K562 (cell line): Measurements from ENCODE around the gene P3H4. TPM values are rescaled to one million over a fixed set of nuclear protein-coding genes. Genes with fewer than 3 reads are reported as not detected.

Experiments
- ATAC-seq: fragments of 200-7000 bp; cut with Tn5 transposase; 3 replicates; pipeline ENCODE4 v1.9.1; 2020; ENCODE audit warnings: moderate library complexity
- BruUV-seq: library from RNA; stranded (reverse); fragments of 400-500 nt; replicated peaks from 2 replicates; lab custom pipeline; 2021; lab: Mats Ljungman, UMichigan
- CTCF ChIA-PET: fragments of 300-600 bp; formaldehyde crosslinking; extraction: SDS; loops from one replicate; lab custom pipeline; 2021; ENCODE audit warnings: low intra/inter-chr PET ratio; lab: Yijun Ruan, JAX
- POLR2A ChIA-PET: fragments of 300-600, 350-650 bp; sonication (Branson Sonifier 250); formaldehyde crosslinking; extraction: SDS; loops from one replicate; lab custom pipeline; 2021; ENCODE audit warnings: antibody characterized with exemption, inconsistent platforms; lab: Yijun Ruan, JAX
- DNase-seq, 4 experiments: peaks; one replicate each; pipeline versions ENCODE4 v3.0.0 to v3.0.0-alpha.2; 2011 to 2018; ENCODE audit warnings: low spot score in 3 of 4, mixed read lengths in 3 of 4; ENCODE audit errors: extremely low read depth in 1 of 4
- FAIRE-seq: peaks from 2 replicates; lab custom pipeline; 2011; peaks lifted over from hg19 to GRCh38; lab: Jason Lieb, UNC
- H2AFZ ChIP-seq: 2 replicates; pipeline ENCODE4 v1.6.0; 2011; ENCODE audit warnings: low read depth, low read length, control low read depth, inconsistent platforms
- H3K27ac ChIP-seq: fragments of 200-600 bp; 3 replicates; pipeline ENCODE4 v1.8.0; 2011; ENCODE audit warnings: low read depth, mild to moderate bottlenecking, control low read depth, inconsistent platforms, low read length, moderate library complexity, mixed read lengths; ENCODE audit errors: extremely low read depth
- H3K27me3 ChIP-seq, 2 experiments: fragments of 300-600 bp in 1 of 2; 2 replicates in 1 of 2; 3 replicates in 1 of 2; pipeline versions ENCODE4 v1.6.0 to v1.8.0; 2011; ENCODE audit warnings: inconsistent platforms in 2 of 2, low read length in 2 of 2, mild to moderate bottlenecking in 1 of 2, mixed read lengths in 1 of 2, moderate library complexity in 1 of 2; ENCODE audit not compliant: control insufficient read depth in 2 of 2, insufficient read depth in 2 of 2
- H3K36me3 ChIP-seq: fragments of 300-600 bp; 3 replicates; pipeline ENCODE4 v1.8.0; 2011; ENCODE audit warnings: mild to moderate bottlenecking, low read length, inconsistent platforms; ENCODE audit not compliant: control insufficient read depth, insufficient read depth
- H3K4me1 ChIP-seq, 2 experiments: fragments of 200-600 bp in 1 of 2; replicated peaks in 1 of 2; 2 replicates in 1 of 2; 3 replicates in 1 of 2; pipeline versions ENCODE4 v1.5.1 to v1.8.0; 2011; ENCODE audit warnings: inconsistent platforms in 2 of 2, low read length in 2 of 2, mild to moderate bottlenecking in 1 of 2, mixed read lengths in 1 of 2, moderate library complexity in 1 of 2; ENCODE audit not compliant: control insufficient read depth in 2 of 2, insufficient read depth in 2 of 2
- H3K4me2 ChIP-seq: 2 replicates; pipeline ENCODE4 v1.6.1; 2011; ENCODE audit warnings: low read length, control low read depth, inconsistent platforms, mixed read lengths; ENCODE audit not compliant: insufficient read depth
- H3K4me3 ChIP-seq: fragments of 200-600 bp; sonication (generic), shearing (Covaris generic); 2 replicates; pipeline ENCODE4 v1.5.1; 2016; ENCODE audit warnings: control low read depth, inconsistent platforms
- H3K79me2 ChIP-seq: fragments of 200-600 bp; 3 replicates; pipeline ENCODE4 v1.8.0; 2011; ENCODE audit warnings: low read length, inconsistent platforms; ENCODE audit not compliant: control insufficient read depth, insufficient read depth
- H3K9ac ChIP-seq, 2 experiments: 2 replicates each; pipeline versions ENCODE4 v1.6.0 to v1.6.1; 2011; ENCODE audit warnings: low read depth in 2 of 2, low read length in 2 of 2, control low read depth in 1 of 2, inconsistent platforms in 1 of 2, mild to moderate bottlenecking in 1 of 2, mixed read lengths in 1 of 2; ENCODE audit not compliant: insufficient read depth in 1 of 2
- H3K9me1 ChIP-seq: one replicate; pipeline ENCODE4 v1.6.0; 2011; ENCODE audit warnings: inconsistent platforms, mild to moderate bottlenecking, low read length, moderate library complexity; ENCODE audit not compliant: control insufficient read depth, insufficient read depth
- H3K9me3 ChIP-seq: replicated peaks from 2 replicates; pipeline ENCODE4 v1.5.1; 2011; ENCODE audit warnings: low read depth, low read length, inconsistent platforms; ENCODE audit not compliant: control insufficient read depth, insufficient read depth
- H4K20me1 ChIP-seq: replicated peaks from 2 replicates; pipeline ENCODE4 v1.6.1; 2011; ENCODE audit warnings: low read length, inconsistent platforms, mixed read lengths; ENCODE audit not compliant: control insufficient read depth, insufficient read depth
- CCNT2 ChIP-seq: IDR thresholded peaks from 2 replicates; pipeline ENCODE4 v1.6.1; 2011; ENCODE audit warnings: borderline replicate concordance, low read depth, mild to moderate bottlenecking, moderate library complexity, mixed read lengths, low read length; ENCODE audit not compliant: insufficient read length; ENCODE audit errors: extremely low read depth
- CTBP1 ChIP-seq: fragments of 450-650 bp; IDR thresholded peaks from 2 replicates; pipeline ENCODE4 v1.6.1; 2016; ENCODE audit warnings: borderline replicate concordance
- NRF1 ChIP-seq, 2 experiments: fragments of 450-650 bp; IDR thresholded peaks in 1 of 2; conservative IDR thresholded peaks in 1 of 2; 2 replicates each; pipeline ENCODE4 v1.6.1; 2014; ENCODE audit warnings: mild to moderate bottlenecking in 2 of 2
- TCF3 ChIP-seq: sonication (generic); formaldehyde crosslinking; IDR thresholded peaks from 2 replicates; pipeline ENCODE4 v1.4.0; 2020; ENCODE audit warnings: mild to moderate bottlenecking, missing genetic modification reagents
- ZBTB7A ChIP-seq: IDR thresholded peaks from 2 replicates; pipeline ENCODE4 v1.6.1; 2011; ENCODE audit warnings: low read depth, mild to moderate bottlenecking, low read length, moderate library complexity, borderline replicate concordance; ENCODE audit not compliant: control insufficient read depth
- WGBS: fragments of 100-300 bp; shearing (Covaris generic); methylation state at CpG from one replicate; pipeline ENCODE4 v1.1.6; 2016; ENCODE audit warnings: low coverage, mixed read lengths; ENCODE audit not compliant: insufficient coverage; ENCODE audit errors: missing lambda C conversion rate; 5-methylcytosine and 5-hydroxymethylcytosine counted together
- in situ Hi-C: fragments of 300-500 bp; cut with MboI; formaldehyde crosslinking; loops from 4 replicates; pipeline ENCODE4 v1.15.0; 2018; ENCODE audit warnings: inconsistent platforms, mixed read lengths
- intact Hi-C: fragments of 100-400 bp; cut with micrococcal nuclease; formaldehyde crosslinking; loops from 2 replicates; pipeline ENCODE4 v1.14.2; 2022
- polyA plus RNA-seq, 8 experiments: library from polyadenylated mRNA; depleted of rRNA in 4 of 8; stranded (reverse) in 5 of 8; unstranded in 3 of 8; fragments of >200 nt; fragmentation: Nextera tagmentation in 2 of 8; fragmentation: Illumina TruSeq in 1 of 8; extraction: Ambion mirVana in 2 of 8; extraction: Trizol in 1 of 8; gene quantifications; 2 replicates each; pipeline versions ENCODE4 v1.2.1 to v1.2.3, GENCODE V29; 2011 to 2014; ENCODE audit warnings: inconsistent platforms in 1 of 8, missing spikeins in 1 of 8
- total RNA-seq, 7 experiments: library from RNA; depleted of rRNA in 6 of 7; stranded (reverse); fragments of >200 nt in 6 of 7; fragmentation: Illumina TruSeq in 2 of 7; extraction: Trizol in 2 of 7; gene quantifications; 2 replicates each; pipeline versions ENCODE4 v1.2.1 to v1.2.3, GENCODE V29; 2011 to 2021; ENCODE audit warnings: low replicate concordance in 1 of 7
- TF ChIP-seq, protein P1 (sequence below), 3 experiments: fragments of 200-800 bp in 1 of 3; fragments of 250-450 bp in 1 of 3; fragments of 450-650 bp in 1 of 3; sonication (Bioruptor Pico) in 1 of 3; sonication (Bioruptor generic) in 1 of 3; formaldehyde crosslinking in 1 of 3; IDR thresholded peaks; 2 replicates each; pipeline versions ENCODE4 v1.6.1 to v1.8.0; 2016 to 2022; ENCODE audit warnings: mild to moderate bottlenecking in 2 of 3, missing genetic modification characterization in 2 of 3, missing compliant biosample characterization in 1 of 3, moderate library complexity in 1 of 3
- TF ChIP-seq, protein P2 (sequence below): fragments of 450-650 bp; IDR thresholded peaks from 2 replicates; pipeline ENCODE4 v1.6.1; 2018; ENCODE audit not compliant: partially characterized antibody
- TF ChIP-seq, protein P3 (sequence below): fragments of 200-800 bp; sonication (Bioruptor generic); IDR thresholded peaks from 2 replicates; pipeline ENCODE4 v1.6.1; 2017; ENCODE audit warnings: missing genetic modification characterization, missing compliant biosample characterization

P3H4 gene
- total and polyA plus RNA-seq, 9 of the 15 experiments (the other 6 are each of a cell fraction or from before 2014, with no cell fraction given), result 0.10 to 3.7 (median 1.0) TPM

DNA sequence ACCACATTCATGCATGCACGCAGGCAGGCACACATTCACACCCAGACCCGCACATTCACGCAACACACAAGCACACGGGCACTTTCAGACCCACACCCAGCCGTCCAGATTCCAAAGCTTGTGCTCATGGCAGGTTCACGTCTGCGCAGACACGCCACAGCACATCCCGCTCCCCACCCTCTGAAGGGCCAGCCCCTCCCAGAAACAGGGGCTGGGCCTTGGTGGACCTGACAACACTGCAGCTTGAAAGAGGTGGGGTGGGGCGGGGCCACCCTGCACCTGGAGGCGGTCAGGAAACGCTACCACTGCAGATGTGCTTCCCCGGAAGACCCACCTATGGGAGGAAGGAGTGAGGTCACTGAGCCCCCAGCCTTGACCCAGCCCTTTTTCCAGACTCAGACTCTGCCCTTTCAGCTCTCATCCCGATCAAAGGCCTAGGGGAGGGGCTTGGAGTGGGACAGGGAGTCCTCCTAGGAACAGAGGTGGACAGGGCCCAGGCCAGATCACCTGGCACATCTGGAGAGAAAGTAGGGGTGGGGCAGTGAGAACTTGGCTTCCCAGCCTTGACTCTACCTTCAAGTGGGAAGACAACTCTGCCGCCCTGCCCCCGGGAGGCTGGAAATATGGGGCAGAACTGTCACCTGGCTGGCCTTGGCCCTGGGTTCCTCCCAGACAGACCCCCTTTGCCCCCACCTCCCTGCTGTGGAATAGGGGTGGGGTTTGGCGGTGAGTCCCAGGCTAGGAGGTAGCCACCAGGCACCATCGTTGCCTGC lies 11.0 kb downstream of the P3H4 start:
- TF ChIP-seq CTBP1 (peak; percentile 32; the same call in 1 of the 2 replicates), CCNT2 (no peak), NRF1 (conservative IDR thresholded peaks at IDR 0.05 in 1 of 2, IDR thresholded peaks at IDR 0.05 in 1 of 2) (peak; percentile 61 to 71), ZBTB7A (0 out of 2 replicates have a peak, but pooled peaks have one; percentile 37), TCF3 (no peak)
- TF ChIP-seq, protein P1, sequence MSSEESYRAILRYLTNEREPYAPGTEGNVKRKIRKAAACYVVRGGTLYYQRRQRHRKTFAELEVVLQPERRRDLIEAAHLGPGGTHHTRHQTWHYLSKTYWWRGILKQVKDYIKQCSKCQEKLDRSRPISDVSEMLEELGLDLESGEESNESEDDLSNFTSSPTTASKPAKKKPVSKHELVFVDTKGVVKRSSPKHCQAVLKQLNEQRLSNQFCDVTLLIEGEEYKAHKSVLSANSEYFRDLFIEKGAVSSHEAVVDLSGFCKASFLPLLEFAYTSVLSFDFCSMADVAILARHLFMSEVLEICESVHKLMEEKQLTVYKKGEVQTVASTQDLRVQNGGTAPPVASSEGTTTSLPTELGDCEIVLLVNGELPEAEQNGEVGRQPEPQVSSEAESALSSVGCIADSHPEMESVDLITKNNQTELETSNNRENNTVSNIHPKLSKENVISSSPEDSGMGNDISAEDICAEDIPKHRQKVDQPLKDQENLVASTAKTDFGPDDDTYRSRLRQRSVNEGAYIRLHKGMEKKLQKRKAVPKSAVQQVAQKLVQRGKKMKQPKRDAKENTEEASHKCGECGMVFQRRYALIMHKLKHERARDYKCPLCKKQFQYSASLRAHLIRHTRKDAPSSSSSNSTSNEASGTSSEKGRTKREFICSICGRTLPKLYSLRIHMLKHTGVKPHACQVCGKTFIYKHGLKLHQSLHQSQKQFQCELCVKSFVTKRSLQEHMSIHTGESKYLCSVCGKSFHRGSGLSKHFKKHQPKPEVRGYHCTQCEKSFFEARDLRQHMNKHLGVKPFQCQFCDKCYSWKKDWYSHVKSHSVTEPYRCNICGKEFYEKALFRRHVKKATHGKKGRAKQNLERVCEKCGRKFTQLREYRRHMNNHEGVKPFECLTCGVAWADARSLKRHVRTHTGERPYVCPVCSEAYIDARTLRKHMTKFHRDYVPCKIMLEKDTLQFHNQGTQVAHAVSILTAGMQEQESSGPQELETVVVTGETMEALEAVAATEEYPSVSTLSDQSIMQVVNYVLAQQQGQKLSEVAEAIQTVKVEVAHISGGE (CRISPR knock-in tag; IDR thresholded peaks at IDR 0.05), result 0 out of 6 replicates have a peak, but pooled peaks of 1 of the 3 experiments have one; percentile 25
- TF ChIP-seq, protein P2, sequence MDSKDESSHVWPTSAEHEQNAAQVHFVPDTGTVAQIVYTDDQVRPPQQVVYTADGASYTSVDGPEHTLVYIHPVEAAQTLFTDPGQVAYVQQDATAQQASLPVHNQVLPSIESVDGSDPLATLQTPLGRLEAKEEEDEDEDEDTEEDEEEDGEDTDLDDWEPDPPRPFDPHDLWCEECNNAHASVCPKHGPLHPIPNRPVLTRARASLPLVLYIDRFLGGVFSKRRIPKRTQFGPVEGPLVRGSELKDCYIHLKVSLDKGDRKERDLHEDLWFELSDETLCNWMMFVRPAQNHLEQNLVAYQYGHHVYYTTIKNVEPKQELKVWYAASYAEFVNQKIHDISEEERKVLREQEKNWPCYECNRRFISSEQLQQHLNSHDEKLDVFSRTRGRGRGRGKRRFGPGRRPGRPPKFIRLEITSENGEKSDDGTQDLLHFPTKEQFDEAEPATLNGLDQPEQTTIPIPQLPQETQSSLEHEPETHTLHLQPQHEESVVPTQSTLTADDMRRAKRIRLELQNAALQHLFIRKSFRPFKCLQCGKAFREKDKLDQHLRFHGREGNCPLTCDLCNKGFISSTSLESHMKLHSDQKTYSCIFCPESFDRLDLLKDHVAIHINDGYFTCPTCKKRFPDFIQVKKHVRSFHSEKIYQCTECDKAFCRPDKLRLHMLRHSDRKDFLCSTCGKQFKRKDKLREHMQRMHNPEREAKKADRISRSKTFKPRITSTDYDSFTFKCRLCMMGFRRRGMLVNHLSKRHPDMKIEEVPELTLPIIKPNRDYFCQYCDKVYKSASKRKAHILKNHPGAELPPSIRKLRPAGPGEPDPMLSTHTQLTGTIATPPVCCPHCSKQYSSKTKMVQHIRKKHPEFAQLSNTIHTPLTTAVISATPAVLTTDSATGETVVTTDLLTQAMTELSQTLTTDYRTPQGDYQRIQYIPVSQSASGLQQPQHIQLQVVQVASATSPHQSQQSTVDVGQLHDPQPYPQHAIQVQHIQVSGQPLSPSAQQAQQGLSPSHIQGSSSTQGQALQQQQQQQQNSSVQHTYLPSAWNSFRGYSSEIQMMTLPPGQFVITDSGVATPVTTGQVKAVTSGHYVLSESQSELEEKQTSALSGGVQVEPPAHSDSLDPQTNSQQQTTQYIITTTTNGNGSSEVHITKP, result peak; percentile 47
- TF ChIP-seq, protein P3, sequence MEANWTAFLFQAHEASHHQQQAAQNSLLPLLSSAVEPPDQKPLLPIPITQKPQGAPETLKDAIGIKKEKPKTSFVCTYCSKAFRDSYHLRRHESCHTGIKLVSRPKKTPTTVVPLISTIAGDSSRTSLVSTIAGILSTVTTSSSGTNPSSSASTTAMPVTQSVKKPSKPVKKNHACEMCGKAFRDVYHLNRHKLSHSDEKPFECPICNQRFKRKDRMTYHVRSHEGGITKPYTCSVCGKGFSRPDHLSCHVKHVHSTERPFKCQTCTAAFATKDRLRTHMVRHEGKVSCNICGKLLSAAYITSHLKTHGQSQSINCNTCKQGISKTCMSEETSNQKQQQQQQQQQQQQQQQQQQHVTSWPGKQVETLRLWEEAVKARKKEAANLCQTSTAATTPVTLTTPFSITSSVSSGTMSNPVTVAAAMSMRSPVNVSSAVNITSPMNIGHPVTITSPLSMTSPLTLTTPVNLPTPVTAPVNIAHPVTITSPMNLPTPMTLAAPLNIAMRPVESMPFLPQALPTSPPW, result peak; percentile 11; the same call in 1 of the 2 replicates
- no TSS peak for BruUV-seq
- 37% methylated on average over 14 of the region's 18 CpGs for WGBS
- in situ Hi-C loops, result loop anchor here (5.0 kb wide), 1 partner anchor 63 kb away; no protein-coding TSS in a partner anchor
- Histone ChIP-seq H4K20me1 (no peaks in the 10 kb centered on the region), H3K9me3 (no peaks in the 10 kb centered on the region), H3K9ac (peak overlapping the region in 1 of 2 experiments; percentile 11; a peak in 2 of 4 replicates), H3K4me2 (peak overlapping the region; percentile 45; the same call in 1 of the 2 replicates), H3K9me1 (no peaks in the 10 kb centered on the region), H2AFZ (peak overlapping the region; percentile 68), H3K36me3 (no peaks in the 10 kb centered on the region), H3K4me3 (no peak overlapping the region), H3K79me2 (no peaks in the 10 kb centered on the region), H3K27me3 (no peaks in the 10 kb centered on the region), H3K27ac (no peak overlapping the region), H3K4me1 (peaks cover 17 to 36% of the 10 kb centered on the region in 2 experiments)
- CTCF ChIA-PET, result interaction anchor here (0.7 to 2.5 kb wide), 3 partner anchors 54 to 63 kb away, joined by 3 to 48 read pairs (median 5); no protein-coding TSS in a partner anchor
- intact Hi-C loops, result loop anchor here (1.0 to 10.0 kb wide), 4 partner anchors 16 to 158 kb away; no protein-coding TSS in a partner anchor
- POLR2A ChIA-PET, result interaction anchor here (0.5 to 1.1 kb wide), 6 partner anchors 10 to 135 kb away, joined by 3 to 6 read pairs (median 4); partner anchors contain the start of gene JUP
- peak; percentile 67 to 80 (median 74) for DNase-seq
- peak; percentile 32 for FAIRE-seq
- ATAC-seq, result peak; percentile 82
